Keratinocyte (primary cell): ENCODE results near the gene ENPP6. TPM values are rescaled to one million over a fixed set of nuclear protein-coding genes. Genes with fewer than 3 reads are reported as not detected.

Experiments
- DNase-seq: peaks from one replicate; pipeline ENCODE4 v3.0.0-alpha.2; 2011; ENCODE audit warnings: low read depth, missing footprints, low spot score
- FAIRE-seq: peaks from 2 replicates; lab custom pipeline; 2011; peaks lifted over from hg19 to GRCh38; lab: Jason Lieb, UNC
- H2AFZ ChIP-seq: 2 replicates; pipeline ENCODE4 v1.6.0; 2012; ENCODE audit warnings: low read length, control low read depth, inconsistent platforms; ENCODE audit not compliant: control insufficient read depth
- H3K27ac ChIP-seq: 2 replicates; pipeline ENCODE4 v1.5.1; 2011; ENCODE audit warnings: low read length; ENCODE audit not compliant: control insufficient read depth, insufficient read depth
- H3K27me3 ChIP-seq: 3 replicates; pipeline ENCODE4 v1.6.0; 2011; ENCODE audit warnings: low read length; ENCODE audit not compliant: control insufficient read depth, insufficient read depth; ENCODE audit errors: extremely low read depth
- H3K36me3 ChIP-seq, 2 experiments: 2 replicates in 1 of 2; 3 replicates in 1 of 2; pipeline ENCODE4 v1.5.1; 2011; ENCODE audit warnings: low read length in 2 of 2, mild to moderate bottlenecking in 1 of 2; ENCODE audit not compliant: control insufficient read depth in 2 of 2, insufficient read depth in 2 of 2; ENCODE audit errors: extremely low read depth in 1 of 2
- H3K4me1 ChIP-seq: 3 replicates; pipeline ENCODE4 v1.5.1; 2011; ENCODE audit warnings: low read length; ENCODE audit not compliant: control insufficient read depth, insufficient read depth; ENCODE audit errors: extremely low read depth
- H3K4me2 ChIP-seq: 3 replicates; pipeline ENCODE4 v1.6.0; 2011; ENCODE audit warnings: low read depth, low read length; ENCODE audit not compliant: control insufficient read depth, insufficient read depth; ENCODE audit errors: extremely low read depth
- H3K4me3 ChIP-seq, 3 experiments: fragments of 200-600 bp in 1 of 3; sonication (generic) in 1 of 3; 2 replicates in 2 of 3; 3 replicates in 1 of 3; pipeline ENCODE4 v1.5.1; 2011 to 2016; ENCODE audit warnings: low read length in 3 of 3, mild to moderate bottlenecking in 3 of 3, control low read depth in 2 of 3, inconsistent platforms in 1 of 3, low read depth in 1 of 3, mixed read lengths in 1 of 3, mixed run types in 1 of 3, moderate library complexity in 1 of 3; ENCODE audit not compliant: control insufficient read depth in 2 of 3, insufficient read depth in 2 of 3; ENCODE audit errors: extremely low read depth in 1 of 3
- H3K79me2 ChIP-seq: 2 replicates; pipeline ENCODE4 v1.6.0; 2012; ENCODE audit warnings: low read length; ENCODE audit not compliant: control insufficient read depth, insufficient read depth
- H3K9ac ChIP-seq: 3 replicates; pipeline ENCODE4 v1.6.0; 2011; ENCODE audit warnings: low read length; ENCODE audit not compliant: control insufficient read depth, insufficient read depth; ENCODE audit errors: extremely low read depth
- H3K9me1 ChIP-seq: 3 replicates; pipeline ENCODE4 v1.6.0; 2011; ENCODE audit warnings: low read length; ENCODE audit not compliant: control insufficient read depth, insufficient read depth; ENCODE audit errors: extremely low read depth
- H3K9me3 ChIP-seq: 2 replicates; pipeline ENCODE4 v1.5.1; 2012; ENCODE audit warnings: low read depth, low read length; ENCODE audit not compliant: control insufficient read depth
- H4K20me1 ChIP-seq: 3 replicates; pipeline ENCODE4 v1.6.0; 2011; ENCODE audit warnings: low read length; ENCODE audit not compliant: control insufficient read depth, insufficient read depth; ENCODE audit errors: extremely low read depth
- EZH2 ChIP-seq: IDR thresholded peaks from one replicate; pipeline ENCODE4 v1.6.1; 2012; ENCODE audit warnings: inconsistent platforms, mild to moderate bottlenecking, low read length, moderate library complexity
- dilution Hi-C: fragments of 300-500 bp; cut with MboI; formaldehyde crosslinking; loops from one replicate; pipeline ENCODE4 v1.7.0; 2020; ENCODE audit warnings: low sequenced_read_pairs; ENCODE audit not compliant: extremely low pct_ligation_motif_present
- polyA plus RNA-seq, 5 experiments: library from polyadenylated mRNA; depleted of rRNA in 3 of 5; stranded (reverse) in 3 of 5; stranded (forward) in 1 of 5; unstranded in 1 of 5; fragments of >200 nt; gene quantifications; 1 replicate in 1 of 5; 2 replicates in 3 of 5; 3 replicates in 1 of 5; pipeline versions ENCODE4 v1.2.1 to v1.2.3, GENCODE V29; 2011 to 2012; ENCODE audit warnings: missing spikeins in 2 of 5, low read depth in 1 of 5, low replicate concordance in 1 of 5
- TF ChIP-seq, protein P1 (sequence below), 3 experiments: IDR thresholded peaks in 1 of 3; conservative IDR thresholded peaks in 1 of 3; optimal IDR thresholded peaks in 1 of 3; 2 replicates in 2 of 3; 3 replicates in 1 of 3; pipeline versions ENCODE3 to v1.5.1; 2011; ENCODE audit warnings: low read length in 3 of 3, mild to moderate bottlenecking in 3 of 3, moderate library complexity in 2 of 3, control low read depth in 1 of 3, inconsistent platforms in 1 of 3; ENCODE audit not compliant: insufficient read depth in 2 of 3; ENCODE audit errors: extremely low read depth in 1 of 3

The ENPP6 gene
- polyA plus RNA-seq, 1 donor (not counting 4 experiments of a cell fraction or from before 2014, with no cell fraction given): not detected

DNA sequence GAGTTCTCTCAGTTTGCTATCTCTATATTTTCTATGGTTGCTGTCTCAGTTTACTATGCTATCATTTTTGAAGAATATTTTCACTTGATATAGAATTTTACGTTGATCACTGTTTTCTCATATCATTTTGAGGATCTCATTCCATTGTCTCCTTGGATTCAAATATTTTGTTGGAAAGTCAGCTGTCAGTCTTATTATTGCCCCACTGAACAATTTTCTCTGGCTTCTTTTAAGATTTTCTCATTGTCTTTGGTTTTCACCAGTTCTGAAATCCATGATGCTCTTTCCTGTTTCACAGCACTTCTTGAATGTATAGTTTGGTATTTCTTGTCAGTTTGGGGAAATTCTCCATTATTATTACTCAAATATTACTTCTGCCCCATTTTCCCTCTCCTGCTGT lies 81.1 kb downstream of the ENPP6 start:
- DNase-seq (no peak), FAIRE-seq (no peak)
- Histone ChIP-seq H4K20me1 (no peaks in the 10 kb centered on the region), H3K9me3 (peaks cover 3% of the 10 kb centered on the region), H3K4me3 (no peak overlapping the region), H3K4me2 (no peak overlapping the region), H3K27ac (no peak overlapping the region), H3K27me3 (no peaks in the 10 kb centered on the region), H3K36me3 (no peaks in the 10 kb centered on the region), H3K9ac (no peak overlapping the region), H3K79me2 (no peaks in the 10 kb centered on the region), H3K9me1 (no peaks in the 10 kb centered on the region), H3K4me1 (no peaks in the 10 kb centered on the region), H2AFZ (no peak overlapping the region)
- dilution Hi-C loops: no loop called here
- TF ChIP-seq, protein P1, sequence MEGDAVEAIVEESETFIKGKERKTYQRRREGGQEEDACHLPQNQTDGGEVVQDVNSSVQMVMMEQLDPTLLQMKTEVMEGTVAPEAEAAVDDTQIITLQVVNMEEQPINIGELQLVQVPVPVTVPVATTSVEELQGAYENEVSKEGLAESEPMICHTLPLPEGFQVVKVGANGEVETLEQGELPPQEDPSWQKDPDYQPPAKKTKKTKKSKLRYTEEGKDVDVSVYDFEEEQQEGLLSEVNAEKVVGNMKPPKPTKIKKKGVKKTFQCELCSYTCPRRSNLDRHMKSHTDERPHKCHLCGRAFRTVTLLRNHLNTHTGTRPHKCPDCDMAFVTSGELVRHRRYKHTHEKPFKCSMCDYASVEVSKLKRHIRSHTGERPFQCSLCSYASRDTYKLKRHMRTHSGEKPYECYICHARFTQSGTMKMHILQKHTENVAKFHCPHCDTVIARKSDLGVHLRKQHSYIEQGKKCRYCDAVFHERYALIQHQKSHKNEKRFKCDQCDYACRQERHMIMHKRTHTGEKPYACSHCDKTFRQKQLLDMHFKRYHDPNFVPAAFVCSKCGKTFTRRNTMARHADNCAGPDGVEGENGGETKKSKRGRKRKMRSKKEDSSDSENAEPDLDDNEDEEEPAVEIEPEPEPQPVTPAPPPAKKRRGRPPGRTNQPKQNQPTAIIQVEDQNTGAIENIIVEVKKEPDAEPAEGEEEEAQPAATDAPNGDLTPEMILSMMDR (optimal IDR thresholded peaks at IDR 0.05 in 1 of 3, IDR thresholded peaks at IDR 0.05 in 1 of 3, conservative IDR thresholded peaks at IDR 0.05 in 1 of 3; ENCODE audit: extremely low read depth in 1 of 3, insufficient read depth in 2 of 3, low read length in 3 of 3): no peak
- TF ChIP-seq EZH2: no peak

DNA sequence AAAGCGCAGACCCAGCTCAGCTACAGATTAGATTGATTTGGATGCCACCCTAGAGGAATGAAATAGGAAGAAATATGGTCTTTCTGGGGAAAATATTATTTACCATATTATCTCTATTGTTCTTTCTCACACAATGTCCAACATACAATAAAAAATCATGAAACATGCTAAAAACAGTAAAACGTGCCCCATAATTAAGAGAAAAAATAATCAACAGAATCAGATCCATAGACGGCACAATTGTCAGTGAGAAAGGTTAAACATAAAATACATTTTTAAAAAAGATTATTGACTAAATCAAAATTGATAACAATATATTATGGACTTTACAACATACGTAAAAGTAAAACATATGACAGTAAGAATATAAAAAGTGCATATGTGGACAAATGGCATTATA lies 90.9 kb downstream of the ENPP6 start:
- Histone ChIP-seq H3K9ac (no peak overlapping the region), H3K4me3 (no peak overlapping the region), H3K4me2 (no peak overlapping the region), H3K27me3 (no peaks in the 10 kb centered on the region), H3K4me1 (no peaks in the 10 kb centered on the region), H4K20me1 (no peaks in the 10 kb centered on the region), H3K9me3 (no peaks in the 10 kb centered on the region), H3K27ac (no peak overlapping the region), H3K9me1 (no peaks in the 10 kb centered on the region), H2AFZ (no peak overlapping the region), H3K36me3 (no peaks in the 10 kb centered on the region), H3K79me2 (no peaks in the 10 kb centered on the region)
- dilution Hi-C loops: no loop called here
- no peak for DNase-seq
- no peak for TF ChIP-seq EZH2
- TF ChIP-seq, protein P1 (optimal IDR thresholded peaks at IDR 0.05 in 1 of 3, IDR thresholded peaks at IDR 0.05 in 1 of 3, conservative IDR thresholded peaks at IDR 0.05 in 1 of 3; ENCODE audit: extremely low read depth in 1 of 3, insufficient read depth in 2 of 3, low read length in 3 of 3): no peak
- FAIRE-seq: no peak
